CMK (cell line): ENCODE measurements around the gene CLCN5.
A peak's percentile ranks its signal among the peaks of the same experiment; 100 is the strongest.

Source experiments
- DNase-seq: peaks from one replicate; pipeline ENCODE4 v3.0.0-alpha.2; 2010; ENCODE audit warnings: low read depth

The CLCN5 gene

DNA sequence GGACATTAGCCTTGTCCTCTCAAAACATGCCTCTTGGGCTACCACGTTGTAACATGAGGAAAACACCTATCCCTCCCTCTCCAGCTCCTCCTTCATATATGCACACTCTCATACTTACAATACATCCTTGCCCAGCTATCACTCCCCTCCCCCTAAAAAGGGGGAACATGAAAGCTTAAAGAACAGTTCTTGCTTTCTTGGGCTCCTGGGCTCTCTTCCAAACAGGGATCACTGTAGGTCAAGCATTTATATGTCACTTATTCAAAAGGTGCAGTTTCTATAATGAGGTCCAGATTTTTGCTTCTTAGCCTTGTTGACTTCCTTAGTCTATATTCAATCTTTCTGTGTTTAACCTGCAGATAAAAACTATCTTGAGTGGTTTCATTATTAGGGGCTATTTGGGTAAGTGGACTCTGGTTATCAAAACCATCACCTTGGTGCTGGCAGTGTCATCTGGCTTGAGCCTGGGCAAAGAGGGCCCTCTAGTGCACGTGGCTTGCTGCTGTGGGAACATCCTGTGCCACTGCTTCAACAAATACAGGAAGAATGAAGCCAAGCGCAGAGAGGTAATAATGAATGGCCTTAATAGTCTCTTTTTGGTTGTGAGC, 159.0 kb downstream of the CLCN5 start:
- DNase-seq, result no peak

GRCh38 chrX:50082741-50083140, 160.3 kb downstream of the CLCN5 start:
- no peak for DNase-seq

GRCh38 chrX:50088645-50089044, 166.2 kb downstream of the CLCN5 start:
- DNase-seq, result no peak

DNA sequence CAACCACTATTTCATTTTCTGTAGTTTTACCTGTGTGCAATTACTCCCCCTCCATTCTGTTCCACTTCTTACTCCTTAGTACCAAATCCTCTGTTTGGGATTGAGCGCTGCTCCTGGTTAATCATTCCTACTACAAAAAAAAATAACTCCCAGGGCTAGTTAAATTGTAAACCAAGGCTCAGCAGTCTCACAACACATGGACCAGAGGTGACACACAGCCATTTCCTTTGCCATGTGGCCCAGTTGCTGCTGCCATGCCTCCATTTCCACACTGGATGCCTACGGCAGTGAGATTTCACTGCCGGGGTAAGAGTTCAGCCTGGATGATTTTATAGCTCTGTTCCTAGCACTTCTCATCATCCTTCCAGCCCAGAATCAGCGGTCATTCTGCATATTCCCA, 171.2 kb downstream of the CLCN5 start:
- DNase-seq, result no peak

DNA sequence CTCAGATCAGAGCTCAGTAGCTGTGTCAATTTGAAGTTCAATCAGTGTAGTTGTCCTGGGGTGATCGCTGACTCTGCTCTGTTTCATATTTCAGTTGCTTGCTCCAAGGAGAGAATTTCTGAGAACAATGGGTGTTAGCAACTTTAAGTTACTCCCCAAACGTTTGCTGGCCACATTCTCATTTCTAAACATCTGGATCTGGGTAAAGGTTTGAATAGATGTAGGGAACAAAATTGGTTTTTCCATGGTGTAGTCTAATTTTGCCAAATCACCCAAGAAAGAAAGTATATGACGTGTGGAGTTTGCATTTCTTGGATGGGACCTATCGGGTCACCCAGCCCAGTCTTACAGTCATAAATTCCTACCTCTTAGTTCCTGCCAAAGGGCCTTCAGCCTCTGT, 174.7 kb downstream of the CLCN5 start:
- DNase-seq, result no peak

GRCh38 chrX:50098241-50098640, 175.8 kb downstream of the CLCN5 start:
- no peak for DNase-seq

DNA sequence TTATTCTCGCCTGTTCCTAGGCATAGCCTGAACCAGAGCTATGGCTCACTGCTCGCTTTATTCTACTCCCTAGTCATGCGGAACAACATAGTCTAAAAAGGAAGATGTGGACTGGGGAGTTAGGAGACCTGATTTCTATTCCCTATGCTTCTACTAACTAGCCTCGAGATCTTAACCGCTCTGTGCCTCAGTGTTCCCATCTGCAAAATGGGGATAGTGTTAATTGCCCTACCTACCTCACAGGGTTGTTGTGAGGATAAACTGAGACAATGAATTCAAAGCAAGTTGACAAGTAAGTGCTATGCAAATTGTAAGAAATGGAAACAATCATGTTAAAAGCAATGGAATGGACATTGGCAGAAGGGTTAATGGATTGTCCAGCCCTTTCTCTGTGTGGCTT, 176.4 kb downstream of the CLCN5 start:
- DNase-seq, result no peak

DNA sequence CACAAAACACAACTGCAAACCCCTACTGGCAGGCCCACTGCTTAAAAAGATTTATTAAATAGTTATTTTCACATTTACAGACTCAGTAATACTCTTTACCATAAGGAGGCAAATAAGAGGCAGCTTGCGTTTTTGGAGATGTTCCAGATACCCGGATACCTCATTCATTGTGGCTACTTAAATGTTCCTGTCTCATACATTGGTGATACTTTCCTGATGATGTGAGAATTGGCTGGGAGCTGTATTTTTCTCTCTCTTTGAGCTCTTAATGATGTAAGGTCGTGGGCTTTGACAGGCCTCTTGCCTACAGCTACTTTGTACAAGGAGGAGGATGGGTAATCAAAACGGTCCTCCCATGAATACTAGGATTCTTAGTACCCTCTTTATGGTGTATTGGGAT, 176.9 kb downstream of the CLCN5 start:
- no peak for DNase-seq

- no peak for DNase-seq
These were observed 177.8 kb downstream of the CLCN5 start for GRCh38 chrX:50100188-50100587.

- no peak for DNase-seq
These were observed 180.8 kb downstream of the CLCN5 start for GRCh38 chrX:50103176-50103575.

DNA sequence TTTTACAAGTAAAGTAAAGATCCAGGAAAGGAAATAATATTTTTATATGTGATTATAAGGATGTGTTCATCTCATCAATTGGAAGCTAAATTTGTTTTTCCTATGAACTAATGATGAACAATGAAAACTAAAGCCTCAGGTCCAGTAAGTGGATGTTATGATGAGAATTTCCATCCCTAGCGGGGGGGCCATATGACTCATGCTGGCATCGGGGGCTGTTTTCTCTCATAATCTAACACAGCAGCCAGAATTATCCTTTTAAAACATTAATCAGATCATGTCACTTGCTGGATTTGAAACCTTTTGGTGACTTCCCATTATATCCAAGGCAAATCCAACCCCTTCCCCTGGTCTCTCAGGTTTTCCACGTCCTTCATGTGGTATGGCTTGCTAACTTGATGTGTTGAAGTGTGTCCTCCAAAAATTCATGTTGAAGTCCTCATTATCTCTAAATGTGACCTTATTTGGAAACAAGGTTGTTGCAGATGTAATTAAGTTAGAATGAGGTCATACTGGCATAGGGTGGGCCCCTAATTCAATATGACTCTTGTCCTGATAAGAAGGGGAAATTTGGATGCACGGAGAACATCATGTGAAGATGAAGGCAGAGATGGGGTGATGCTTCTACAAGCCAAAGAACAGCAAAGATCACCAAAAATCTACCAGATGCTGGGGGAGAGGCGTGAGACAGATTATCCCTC, 181.6 kb downstream of the CLCN5 start:
- no peak for DNase-seq

- peak; percentile 20 for DNase-seq
These were observed 183.8 kb downstream of the CLCN5 start for GRCh38 chrX:50106051-50106675.

DNA sequence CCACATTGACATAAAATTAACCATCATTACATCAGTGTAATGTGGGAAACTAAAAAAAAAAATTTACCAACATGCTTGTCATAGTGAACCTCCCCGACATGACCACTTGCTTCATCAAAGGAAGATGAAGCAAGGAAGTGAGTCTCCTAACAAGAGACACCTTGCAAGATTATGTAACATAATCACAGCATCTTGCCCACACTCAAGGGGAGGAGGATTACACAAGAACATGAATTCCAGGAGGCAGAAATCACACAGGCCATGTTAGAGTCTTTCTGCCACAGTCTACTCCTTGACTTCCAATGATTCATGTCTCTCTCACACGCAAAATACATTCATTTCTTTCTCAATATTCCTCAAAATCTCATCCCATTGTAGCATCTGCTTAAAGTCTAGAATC, 185.1 kb downstream of the CLCN5 start:
- no peak for DNase-seq

DNA sequence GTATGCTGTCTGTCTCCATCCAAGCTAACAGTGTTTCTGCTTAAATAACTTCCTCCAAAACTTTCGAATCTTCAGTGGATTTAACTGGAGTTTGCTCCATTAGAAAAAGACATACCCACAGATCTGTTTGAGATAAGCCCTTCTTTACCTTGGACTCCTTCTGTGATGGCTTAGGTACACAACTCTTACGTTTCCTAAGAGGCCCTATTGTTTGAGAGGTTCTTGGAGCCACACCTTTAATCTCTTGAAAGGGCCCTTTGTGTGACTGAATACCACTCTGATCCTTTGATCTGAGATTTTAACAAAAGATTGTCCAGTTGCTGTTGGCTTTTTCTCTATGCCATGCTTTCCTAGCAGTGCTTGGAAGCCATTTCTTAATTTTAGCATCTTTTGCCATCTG, 185.9 kb downstream of the CLCN5 start:
- DNase-seq, result no peak

DNA sequence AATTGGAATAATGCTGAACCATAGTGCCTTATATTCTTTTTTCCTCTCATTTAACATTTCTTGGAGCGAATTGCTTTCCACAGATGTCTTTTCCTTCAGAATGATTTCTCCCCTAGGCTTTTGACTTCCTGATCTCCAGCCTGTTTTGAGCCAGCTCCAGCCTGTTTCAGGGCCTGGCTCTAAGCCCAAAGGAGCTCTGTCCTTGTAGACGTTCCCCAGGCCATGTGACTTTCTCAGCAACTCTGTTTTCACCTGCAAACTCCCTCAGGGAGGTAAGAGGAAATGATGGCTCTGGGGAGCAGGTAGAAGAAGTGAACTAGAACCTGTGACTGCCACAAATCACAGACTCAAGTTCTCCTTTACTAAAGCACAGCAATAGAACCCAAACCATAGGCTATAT, 189.3 kb downstream of the CLCN5 start:
- no peak for DNase-seq

GRCh38 chrX:50114113-50114512, 191.7 kb downstream of the CLCN5 start:
- no peak for DNase-seq

DNA sequence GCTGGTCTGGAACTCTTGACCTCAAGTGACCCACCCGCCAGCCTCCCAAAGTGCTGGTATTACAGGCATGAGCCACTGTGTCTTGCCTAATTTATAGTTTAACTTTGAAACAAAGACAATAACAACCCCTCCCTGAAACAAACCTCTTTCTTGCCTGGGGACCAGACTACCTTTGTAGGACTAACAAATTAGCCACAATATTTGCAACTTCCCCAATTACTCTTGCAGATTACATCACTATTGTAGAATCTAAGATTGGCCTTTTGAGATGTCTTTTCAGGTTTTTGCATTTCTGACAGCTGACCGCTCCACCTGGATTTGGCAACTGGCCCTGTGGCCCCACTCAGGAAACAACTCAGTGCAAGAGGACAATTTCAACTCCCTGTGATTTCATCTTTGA, 193.6 kb downstream of the CLCN5 start:
- no peak for DNase-seq

- no peak for DNase-seq
These were observed 195.1 kb downstream of the CLCN5 start for GRCh38 chrX:50117476-50117875.

GRCh38 chrX:50125480-50125879, 203.1 kb downstream of the CLCN5 start:
- no peak for DNase-seq

- no peak for DNase-seq
These were observed 225.6 kb downstream of the CLCN5 start for GRCh38 chrX:50147972-50148371.
